Measurements from ENCODE around the gene AFDN.

Gene AFDN

DNA sequence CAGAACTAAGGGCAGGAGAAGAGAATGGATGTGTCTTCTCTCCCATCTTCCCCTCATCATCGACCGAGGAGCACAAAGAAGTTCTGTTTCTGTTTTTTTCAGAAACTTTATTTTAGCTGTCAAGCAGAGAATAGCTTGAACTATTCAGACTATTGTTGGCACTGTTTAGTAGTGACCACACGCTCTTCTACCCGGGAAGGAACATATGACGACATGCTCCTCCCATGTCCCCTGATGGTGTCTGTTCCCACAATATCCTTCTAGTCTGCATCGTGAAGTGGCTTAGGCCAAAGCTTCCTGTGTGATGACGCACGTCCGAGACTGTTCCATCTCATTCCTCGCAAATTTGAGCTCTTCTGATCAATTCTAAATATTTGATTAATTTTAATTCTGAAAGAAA lies 143.5 kb downstream of the AFDN start:
- H3K36me3 ChIP-seq (replicated peaks in 1 of 2; ENCODE audit: control insufficient read depth in 2 of 2, insufficient read depth in 2 of 2, low read length in 2 of 2), result peaks cover 26 to 71% of the 10 kb centered on the region in 2 donors
- no peak overlapping the region for H2AFZ ChIP-seq (ENCODE audit: low read length)
- no peak overlapping the region for H3K18ac ChIP-seq (ENCODE audit: low read length)
- no peaks in the 10 kb centered on the region for H3K79me1 ChIP-seq (ENCODE audit: low read depth, low read length)
- H3K4me3 ChIP-seq (ENCODE audit: low read length in 2 of 2), result no peak overlapping the region
- no peak overlapping the region for H2BK12ac ChIP-seq (ENCODE audit: low read length)
- no peak overlapping the region for H3K14ac ChIP-seq (ENCODE audit: low read length)
- H3K4me1 ChIP-seq (ENCODE audit: control insufficient read depth in 2 of 2, insufficient read depth in 1 of 2, low read depth in 1 of 2, low read length in 2 of 2), result peaks cover 2 to 5% of the 10 kb centered on the region in 2 donors
- no peak overlapping the region for H4K91ac ChIP-seq (ENCODE audit: low read depth, low read length, poor library complexity)
- H3K9ac ChIP-seq (ENCODE audit: low read depth, low read length, poor library complexity), result no peak overlapping the region
- H3K27ac ChIP-seq (replicated peaks; ENCODE audit: low read length), result no peak overlapping the region
- DNase-seq (ENCODE audit: low spot score), result no peak
- H2BK15ac ChIP-seq (ENCODE audit: low read length), result no peak overlapping the region
- no peak overlapping the region for H3K4ac ChIP-seq (ENCODE audit: low read length)
- no peak overlapping the region for H2AK5ac ChIP-seq (ENCODE audit: low read depth, low read length)
- no peak overlapping the region for H2BK5ac ChIP-seq (ENCODE audit: low read length)
- no peak overlapping the region for H2BK120ac ChIP-seq (ENCODE audit: low read depth, low read length)
- no peaks in the 10 kb centered on the region for H3K27me3 ChIP-seq (ENCODE audit: control insufficient read depth in 3 of 3, insufficient read depth in 3 of 3, low read depth in 1 of 3, low read length in 3 of 3)
- H4K8ac ChIP-seq (ENCODE audit: low read depth, low read length), result no peak overlapping the region
- H3K9me3 ChIP-seq (replicated peaks in 1 of 2; ENCODE audit: control insufficient read depth in 2 of 2, insufficient read depth in 1 of 2, low read depth in 1 of 2, low read length in 2 of 2), result no peaks in the 10 kb centered on the region
- H3K23ac ChIP-seq (ENCODE audit: low read depth, low read length, poor library complexity), result no peak overlapping the region
- no CpG with 5 or more reads among the region's 10 CpGs for WGBS, 2 donors (ENCODE audit: extremely low coverage in 2 of 2, insufficient read length in 2 of 2, insufficient replicate concordance in 1 of 2)
- H3K4me2 ChIP-seq (ENCODE audit: insufficient read depth, low read length, poor library complexity, severe bottlenecking), result no peak overlapping the region

DNA sequence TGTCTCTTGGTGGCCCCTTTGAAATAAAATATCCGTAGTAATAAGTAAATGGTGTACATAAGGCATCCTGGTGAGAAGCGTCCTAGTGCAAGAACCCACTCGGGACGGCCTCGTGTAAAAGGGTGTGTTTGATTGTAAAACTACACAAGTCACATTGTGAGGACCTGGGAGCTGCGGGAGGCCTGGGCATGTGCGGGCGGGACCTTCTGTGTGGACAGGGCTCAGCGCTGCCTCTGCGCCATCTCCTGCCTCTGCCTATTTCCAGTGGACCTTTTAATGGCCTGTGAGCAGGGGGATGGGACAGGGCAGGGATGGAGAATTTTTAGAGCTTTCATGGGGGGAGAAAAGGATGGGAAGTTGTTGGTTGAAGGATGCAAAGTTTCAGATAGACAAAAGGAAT lies 145.5 kb downstream of the AFDN start:
- Histone ChIP-seq H4K91ac (ENCODE audit: low read depth, low read length, poor library complexity) (no peak overlapping the region), H3K27ac (replicated peaks; ENCODE audit: low read length) (no peak overlapping the region), H4K8ac (ENCODE audit: low read depth, low read length) (no peak overlapping the region), H3K4me3 (ENCODE audit: low read length in 2 of 2) (no peak overlapping the region), H3K4me1 (ENCODE audit: control insufficient read depth in 2 of 2, insufficient read depth in 1 of 2, low read depth in 1 of 2, low read length in 2 of 2) (peaks cover 2 to 5% of the 10 kb centered on the region in 2 donors), H3K9me3 (replicated peaks in 1 of 2; ENCODE audit: control insufficient read depth in 2 of 2, insufficient read depth in 1 of 2, low read depth in 1 of 2, low read length in 2 of 2) (no peaks in the 10 kb centered on the region), H2BK120ac (ENCODE audit: low read depth, low read length) (no peak overlapping the region), H3K14ac (ENCODE audit: low read length) (no peak overlapping the region), H2BK5ac (ENCODE audit: low read length) (no peak overlapping the region), H3K4me2 (ENCODE audit: insufficient read depth, low read length, poor library complexity, severe bottlenecking) (no peak overlapping the region), H3K18ac (ENCODE audit: low read length) (no peak overlapping the region), H2BK12ac (ENCODE audit: low read length) (no peak overlapping the region), H2AK5ac (ENCODE audit: low read depth, low read length) (no peak overlapping the region), H3K4ac (ENCODE audit: low read length) (no peak overlapping the region), H3K79me1 (ENCODE audit: low read depth, low read length) (no peaks in the 10 kb centered on the region), H3K36me3 (replicated peaks in 1 of 2; ENCODE audit: control insufficient read depth in 2 of 2, insufficient read depth in 2 of 2, low read length in 2 of 2) (peaks cover 15 to 53% of the 10 kb centered on the region in 2 donors), H3K27me3 (ENCODE audit: control insufficient read depth in 3 of 3, insufficient read depth in 3 of 3, low read depth in 1 of 3, low read length in 3 of 3) (no peaks in the 10 kb centered on the region), H2BK15ac (ENCODE audit: low read length) (no peak overlapping the region), H3K9ac (ENCODE audit: low read depth, low read length, poor library complexity) (no peak overlapping the region), H2AFZ (ENCODE audit: low read length) (no peak overlapping the region), H3K23ac (ENCODE audit: low read depth, low read length, poor library complexity) (no peak overlapping the region)
- no peak for DNase-seq (ENCODE audit: low spot score)
- WGBS, 2 donors (ENCODE audit: extremely low coverage in 2 of 2, insufficient read length in 2 of 2, insufficient replicate concordance in 1 of 2), result no CpG with 5 or more reads among the region's 10 CpGs

DNA sequence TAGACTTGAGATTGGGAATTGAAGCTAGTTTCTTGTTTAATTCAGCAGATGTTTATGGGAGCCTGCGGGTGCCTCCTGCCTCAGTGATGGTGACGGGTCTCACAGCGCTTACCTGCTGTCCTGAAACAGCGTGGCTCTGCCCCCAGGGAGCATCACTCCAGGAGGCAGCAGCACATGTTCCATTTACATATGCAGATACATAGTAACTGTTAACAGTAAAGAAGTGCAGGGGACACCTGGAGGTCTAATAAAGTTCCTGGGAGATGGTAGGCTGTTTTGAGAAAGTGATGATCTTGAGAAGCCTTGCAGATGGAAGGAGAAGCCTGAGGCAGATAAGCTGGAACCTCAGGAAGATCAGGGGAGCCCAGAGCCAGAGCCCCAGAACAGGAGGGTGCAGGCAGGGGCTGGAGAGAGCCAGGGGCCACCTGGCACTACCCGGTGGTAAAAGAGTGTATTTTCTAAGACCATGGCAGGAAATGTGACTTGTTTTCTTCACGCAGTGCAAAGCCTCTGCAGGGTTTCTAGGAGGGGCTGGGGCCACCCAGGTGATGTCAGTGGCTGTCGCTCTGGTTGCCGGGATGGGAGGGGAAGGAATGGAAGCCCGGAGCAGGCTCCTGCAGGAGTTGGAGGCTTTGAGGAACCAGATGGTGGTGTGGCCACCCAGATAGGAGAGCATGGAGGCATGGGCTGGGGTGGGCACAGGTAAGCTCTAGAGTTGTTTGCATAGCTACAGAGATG lies 146.6 kb downstream of the AFDN start:
- no peak overlapping the region for H3K14ac ChIP-seq (ENCODE audit: low read length)
- H3K18ac ChIP-seq (ENCODE audit: low read length), result no peak overlapping the region
- H3K4me2 ChIP-seq (ENCODE audit: insufficient read depth, low read length, poor library complexity, severe bottlenecking), result no peak overlapping the region
- peaks cover 0 to 5% of the 10 kb centered on the region in 2 donors for H3K4me1 ChIP-seq (ENCODE audit: control insufficient read depth in 2 of 2, insufficient read depth in 1 of 2, low read depth in 1 of 2, low read length in 2 of 2)
- no peak overlapping the region for H2AK5ac ChIP-seq (ENCODE audit: low read depth, low read length)
- no peaks in the 10 kb centered on the region for H3K79me1 ChIP-seq (ENCODE audit: low read depth, low read length)
- H3K23ac ChIP-seq (ENCODE audit: low read depth, low read length, poor library complexity), result no peak overlapping the region
- H3K4ac ChIP-seq (ENCODE audit: low read length), result no peak overlapping the region
- H3K27ac ChIP-seq (replicated peaks; ENCODE audit: low read length), result no peak overlapping the region
- no peak overlapping the region for H2BK15ac ChIP-seq (ENCODE audit: low read length)
- no peak overlapping the region for H2BK12ac ChIP-seq (ENCODE audit: low read length)
- no peak overlapping the region for H4K91ac ChIP-seq (ENCODE audit: low read depth, low read length, poor library complexity)
- no CpG with 5 or more reads among the region's 9 CpGs for WGBS, 2 donors (ENCODE audit: extremely low coverage in 2 of 2, insufficient read length in 2 of 2, insufficient replicate concordance in 1 of 2)
- no peak overlapping the region for H3K4me3 ChIP-seq (ENCODE audit: low read length in 2 of 2)
- H3K27me3 ChIP-seq (ENCODE audit: control insufficient read depth in 3 of 3, insufficient read depth in 3 of 3, low read depth in 1 of 3, low read length in 3 of 3), result no peaks in the 10 kb centered on the region
- peaks cover 9 to 42% of the 10 kb centered on the region in 2 donors for H3K36me3 ChIP-seq (replicated peaks in 1 of 2; ENCODE audit: control insufficient read depth in 2 of 2, insufficient read depth in 2 of 2, low read length in 2 of 2)
- H3K9ac ChIP-seq (ENCODE audit: low read depth, low read length, poor library complexity), result no peak overlapping the region
- no peak overlapping the region for H2BK5ac ChIP-seq (ENCODE audit: low read length)
- H4K8ac ChIP-seq (ENCODE audit: low read depth, low read length), result no peak overlapping the region
- no peak overlapping the region for H2AFZ ChIP-seq (ENCODE audit: low read length)
- no peak for DNase-seq (ENCODE audit: low spot score)
- H3K9me3 ChIP-seq (replicated peaks in 1 of 2; ENCODE audit: control insufficient read depth in 2 of 2, insufficient read depth in 1 of 2, low read depth in 1 of 2, low read length in 2 of 2), result no peaks in the 10 kb centered on the region
- no peak overlapping the region for H2BK120ac ChIP-seq (ENCODE audit: low read depth, low read length)

DNA sequence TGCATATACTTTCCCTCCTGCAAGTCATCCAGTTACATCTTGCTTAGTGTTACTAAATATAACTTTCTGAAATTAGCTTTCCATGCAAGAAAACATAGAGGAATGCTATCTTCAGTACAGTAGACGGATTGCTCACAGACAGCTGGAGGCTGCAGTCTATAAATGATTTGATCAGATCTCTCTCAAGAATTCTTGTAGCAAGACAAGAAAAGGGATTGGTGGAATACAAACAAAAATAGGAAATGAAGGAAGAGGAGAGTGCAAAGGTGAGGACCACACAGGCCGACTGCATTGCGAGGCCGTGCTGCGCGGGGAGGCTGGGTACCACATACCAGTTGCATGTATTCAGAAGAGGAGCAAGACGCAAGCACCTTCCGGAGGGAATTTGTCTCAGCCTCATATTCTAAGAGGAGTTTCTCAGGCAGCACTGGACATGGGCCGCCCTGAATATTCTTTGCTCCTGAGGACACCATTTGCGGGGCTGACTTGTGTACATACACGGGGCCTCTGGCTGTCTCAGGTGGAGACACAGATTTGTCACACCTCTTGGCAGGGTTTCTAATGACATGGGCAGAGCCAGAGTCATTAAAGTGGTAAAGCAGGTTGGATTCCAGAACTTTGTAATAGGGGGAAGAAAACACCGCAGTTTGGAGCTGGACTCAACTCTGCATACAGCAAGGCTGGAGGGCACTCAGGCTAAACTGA lies 148.1 kb downstream of the AFDN start:
- no peak overlapping the region for H3K27ac ChIP-seq (replicated peaks; ENCODE audit: low read length)
- DNase-seq (ENCODE audit: low spot score), result no peak
- no CpG with 5 or more reads among the region's 12 CpGs for WGBS, 2 donors (ENCODE audit: extremely low coverage in 2 of 2, insufficient read length in 2 of 2, insufficient replicate concordance in 1 of 2)

More for the DNA sequence above, 148.1 kb downstream of the AFDN start:
- Histone ChIP-seq H4K8ac (ENCODE audit: low read depth, low read length) (no peak overlapping the region), H3K36me3 (replicated peaks in 1 of 2; ENCODE audit: control insufficient read depth in 2 of 2, insufficient read depth in 2 of 2, low read length in 2 of 2) (peaks cover 3 to 27% of the 10 kb centered on the region in 2 donors), H3K79me1 (ENCODE audit: low read depth, low read length) (no peaks in the 10 kb centered on the region), H2BK5ac (ENCODE audit: low read length) (no peak overlapping the region), H3K23ac (ENCODE audit: low read depth, low read length, poor library complexity) (no peak overlapping the region), H3K4me3 (ENCODE audit: low read length in 2 of 2) (no peak overlapping the region), H2BK12ac (ENCODE audit: low read length) (no peak overlapping the region), H2BK120ac (ENCODE audit: low read depth, low read length) (no peak overlapping the region), H3K4me2 (ENCODE audit: insufficient read depth, low read length, poor library complexity, severe bottlenecking) (no peak overlapping the region), H3K4me1 (ENCODE audit: control insufficient read depth in 2 of 2, insufficient read depth in 1 of 2, low read depth in 1 of 2, low read length in 2 of 2) (peaks cover 3 to 5% of the 10 kb centered on the region in 2 donors), H2BK15ac (ENCODE audit: low read length) (no peak overlapping the region), H3K4ac (ENCODE audit: low read length) (no peak overlapping the region), H3K9ac (ENCODE audit: low read depth, low read length, poor library complexity) (no peak overlapping the region), H3K18ac (ENCODE audit: low read length) (no peak overlapping the region), H3K9me3 (replicated peaks in 1 of 2; ENCODE audit: control insufficient read depth in 2 of 2, insufficient read depth in 1 of 2, low read depth in 1 of 2, low read length in 2 of 2) (no peaks in the 10 kb centered on the region), H2AFZ (ENCODE audit: low read length) (no peak overlapping the region), H3K27me3 (ENCODE audit: control insufficient read depth in 3 of 3, insufficient read depth in 3 of 3, low read depth in 1 of 3, low read length in 3 of 3) (no peaks in the 10 kb centered on the region), H4K91ac (ENCODE audit: low read depth, low read length, poor library complexity) (no peak overlapping the region), H2AK5ac (ENCODE audit: low read depth, low read length) (no peak overlapping the region), H3K14ac (ENCODE audit: low read length) (no peak overlapping the region)

Data from neuronal stem cell (in vitro differentiated cells).